COLO829 (cell line): ENCODE measurements around the gene PAPOLA.

Experiments
- DNase-seq: peaks from one replicate; pipeline ENCODE4 v3.0.0; 2012; ENCODE audit warnings: low spot score

Gene PAPOLA

DNA sequence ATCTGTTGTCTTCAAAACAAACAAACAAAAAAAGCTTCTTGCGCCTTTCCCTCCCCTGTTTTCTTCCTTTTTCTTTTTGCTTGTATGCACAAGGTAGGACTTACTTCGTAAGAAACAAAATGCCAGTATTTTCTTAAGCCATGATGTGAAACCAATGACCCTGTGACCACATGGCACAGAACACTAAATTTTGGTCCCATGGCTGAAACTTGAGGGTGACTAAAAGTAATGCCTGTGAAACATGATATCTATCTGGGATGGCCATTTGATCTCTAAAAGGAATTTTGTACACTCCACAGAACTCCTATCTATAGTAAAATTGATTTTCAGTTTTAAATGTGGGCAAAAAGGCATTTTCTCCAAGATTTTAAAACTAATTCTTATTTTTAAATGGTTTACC, 63.6 kb downstream of the PAPOLA start:
- no peak for DNase-seq

DNA sequence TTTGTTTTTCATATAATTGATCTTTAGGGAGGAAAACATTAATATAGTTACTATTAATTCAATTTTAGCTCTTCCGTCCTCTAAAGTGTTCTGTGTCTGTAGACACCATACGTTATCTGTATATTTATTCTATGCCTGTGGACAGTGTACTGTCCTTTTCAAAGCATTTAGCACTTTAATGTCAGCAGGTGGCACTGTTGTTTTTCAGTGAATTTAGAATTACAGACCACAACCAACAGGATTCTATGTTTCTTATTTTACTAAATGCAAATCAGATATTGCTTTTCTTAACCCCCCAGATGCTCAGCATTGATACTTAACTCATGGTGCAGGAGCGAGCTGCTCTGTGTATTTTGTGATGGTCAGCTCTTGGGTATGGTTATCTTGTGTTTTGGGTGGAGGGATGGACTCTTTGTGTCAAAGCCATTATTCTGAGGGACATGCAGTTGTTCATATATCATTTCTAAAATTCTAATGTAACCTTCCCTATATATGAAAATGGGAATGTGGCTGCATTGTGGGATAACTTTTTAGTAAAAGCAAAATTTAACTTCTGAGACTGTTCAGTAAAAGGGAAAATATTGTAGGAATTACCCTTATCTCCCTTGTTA, 65.2 kb downstream of the PAPOLA start:
- DNase-seq = peak; percentile 36

DNA sequence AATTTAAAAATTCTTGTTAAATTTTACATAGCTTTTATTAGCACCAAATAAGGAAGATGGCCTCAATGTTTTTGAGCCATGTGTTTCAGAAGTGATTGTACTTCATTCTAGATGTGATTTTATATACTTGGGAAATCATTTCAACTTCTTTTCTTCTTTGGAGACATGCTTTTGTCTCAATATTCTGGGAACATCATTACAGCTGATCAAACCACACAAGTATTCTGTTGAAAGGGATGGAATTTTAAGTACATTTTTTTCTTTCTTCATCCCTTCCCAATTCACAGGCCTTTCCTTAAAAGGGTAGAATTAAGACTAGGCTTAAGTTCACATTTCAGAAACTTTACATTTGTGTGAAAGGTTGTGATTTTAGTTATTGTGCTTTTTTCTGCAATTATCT, 66.4 kb downstream of the PAPOLA start:
- no peak for DNase-seq

DNA sequence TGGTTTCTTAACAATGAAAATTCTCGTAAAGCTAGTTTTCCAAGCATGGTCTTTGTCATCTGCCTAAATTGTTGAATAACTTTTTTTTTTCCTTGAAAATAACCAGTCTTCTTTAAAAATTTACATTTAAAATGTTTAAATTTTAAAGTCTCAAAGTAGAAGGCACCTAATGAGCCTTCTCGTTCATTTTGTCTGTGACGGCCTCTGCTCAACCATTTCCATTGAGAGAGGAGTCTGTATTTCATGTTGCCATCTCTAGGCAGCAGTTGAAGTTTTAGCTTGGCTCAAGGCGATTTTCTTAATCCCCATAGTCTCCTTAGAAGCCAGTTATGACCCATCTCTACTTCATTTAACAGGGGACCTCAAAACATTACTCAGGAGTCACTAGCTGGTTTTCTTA, 69.1 kb downstream of the PAPOLA start:
- DNase-seq = no peak

DNA sequence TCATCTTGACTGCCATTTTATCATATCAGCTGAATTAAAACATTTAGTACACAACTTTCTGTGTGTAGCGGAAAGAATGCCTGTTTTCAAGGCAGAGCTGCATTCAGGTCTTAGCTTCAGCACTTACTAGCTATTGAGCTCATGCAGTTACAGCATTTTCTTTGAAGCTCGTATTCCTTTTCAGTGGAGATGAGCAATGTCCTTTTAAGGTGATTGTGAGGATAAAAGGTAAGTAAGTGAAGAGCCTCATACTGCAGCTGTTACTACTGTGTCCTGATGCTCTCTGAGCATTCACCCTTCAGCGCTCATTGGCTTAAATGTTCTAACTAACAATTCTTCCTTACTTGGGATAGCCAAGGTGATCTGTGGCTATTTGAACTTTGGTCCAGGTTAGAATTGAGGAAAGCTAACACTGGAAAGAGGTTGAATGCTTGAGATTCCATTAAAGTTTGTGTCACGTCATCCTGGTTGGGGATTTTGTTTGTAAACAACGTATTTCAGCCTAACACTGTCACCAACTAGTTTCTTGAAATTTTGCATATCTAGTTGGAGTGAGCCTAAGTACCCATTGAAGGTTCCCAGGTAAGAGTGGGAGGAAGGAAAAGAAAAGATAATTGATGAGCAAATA, 71.4 kb downstream of the PAPOLA start:
- DNase-seq = no peak

DNA sequence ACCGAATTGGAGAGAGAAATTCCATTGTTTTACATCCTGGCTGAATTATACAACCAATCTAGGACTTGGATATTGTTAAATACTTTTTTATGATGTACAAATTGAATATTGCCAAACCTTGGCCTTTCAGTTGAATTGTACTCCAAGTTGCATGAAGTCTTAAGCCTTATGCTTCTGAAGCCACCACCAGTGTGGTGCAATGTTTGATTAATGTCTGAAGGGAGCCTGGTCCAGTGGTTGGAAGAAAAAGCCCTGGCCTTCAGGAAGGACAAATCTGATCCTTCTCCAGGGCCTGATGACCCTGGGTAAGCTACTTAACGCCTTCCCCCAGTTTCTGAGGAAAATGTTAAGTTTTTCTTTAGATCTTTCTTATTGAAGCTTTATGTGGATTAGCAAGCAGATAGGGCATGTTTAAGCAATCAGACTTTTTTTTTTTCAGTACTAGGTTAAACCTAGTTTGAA, 72.0 kb downstream of the PAPOLA start:
- no peak for DNase-seq

DNA sequence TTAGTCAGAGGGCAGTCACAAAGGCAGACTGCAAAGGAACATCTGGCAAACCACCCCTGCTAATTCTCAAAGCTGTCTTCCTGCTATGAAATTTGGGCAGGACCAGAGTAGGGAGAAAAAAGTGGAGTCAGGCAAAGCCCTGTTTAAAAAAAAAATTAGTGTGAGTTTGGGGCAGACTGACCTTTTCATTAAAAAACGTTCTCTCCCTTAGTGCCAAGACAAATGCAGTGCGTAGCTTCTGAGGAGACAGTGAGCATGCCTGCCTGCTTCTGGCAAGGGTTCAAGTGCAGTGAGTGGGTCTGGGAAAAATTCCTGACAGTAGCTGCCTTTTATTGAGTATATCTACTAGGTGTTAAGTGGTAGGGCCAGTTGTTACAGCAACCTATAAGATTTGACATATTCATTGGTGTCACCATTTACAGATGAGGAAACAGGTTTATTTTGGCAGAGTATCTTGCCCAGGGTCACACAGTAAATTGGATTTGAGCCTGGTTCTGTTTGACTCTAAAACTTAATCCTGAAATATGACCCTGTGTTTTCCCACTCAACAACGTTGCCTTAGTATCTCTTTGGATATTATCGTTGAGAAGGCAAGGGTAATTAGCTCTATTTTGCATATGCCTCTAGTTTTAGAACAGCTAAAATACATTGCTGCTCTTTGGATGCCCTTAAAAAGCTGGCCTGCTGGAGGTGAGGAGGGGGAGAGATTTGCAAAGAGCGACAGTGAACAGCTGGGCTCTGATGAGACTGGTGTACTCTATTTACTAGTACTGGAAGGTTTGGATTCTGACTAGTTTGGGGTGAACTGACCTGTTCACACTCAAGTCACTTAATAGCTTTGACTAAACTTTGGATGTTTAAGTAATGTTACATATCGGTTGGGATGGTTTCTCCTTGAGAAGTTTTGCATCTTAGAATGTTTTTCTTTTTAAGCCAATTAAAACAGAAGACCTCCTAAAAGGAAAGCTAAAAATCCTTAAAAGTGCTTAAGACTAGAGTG, 72.8 kb downstream of the PAPOLA start:
- DNase-seq = no peak

DNA sequence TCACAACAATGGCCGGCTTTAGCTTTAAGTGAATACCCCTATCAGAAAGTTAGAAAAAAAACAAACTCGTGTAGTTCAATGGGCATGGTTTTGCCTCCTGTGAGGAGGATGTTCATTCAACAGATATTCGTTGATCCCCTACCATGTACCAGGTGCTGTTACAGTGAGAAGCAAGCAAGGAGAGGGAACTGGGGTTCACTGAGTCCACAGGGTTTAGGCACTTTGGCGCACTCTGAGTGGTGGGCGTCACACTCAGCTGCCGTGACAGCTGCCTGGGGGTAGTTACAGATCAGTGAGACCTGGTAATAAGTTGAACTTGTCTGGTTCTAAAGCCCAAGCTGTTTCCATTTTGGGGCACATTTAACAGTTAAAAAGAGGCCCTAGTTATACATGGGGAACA, 74.2 kb downstream of the PAPOLA start:
- no peak for DNase-seq

DNA sequence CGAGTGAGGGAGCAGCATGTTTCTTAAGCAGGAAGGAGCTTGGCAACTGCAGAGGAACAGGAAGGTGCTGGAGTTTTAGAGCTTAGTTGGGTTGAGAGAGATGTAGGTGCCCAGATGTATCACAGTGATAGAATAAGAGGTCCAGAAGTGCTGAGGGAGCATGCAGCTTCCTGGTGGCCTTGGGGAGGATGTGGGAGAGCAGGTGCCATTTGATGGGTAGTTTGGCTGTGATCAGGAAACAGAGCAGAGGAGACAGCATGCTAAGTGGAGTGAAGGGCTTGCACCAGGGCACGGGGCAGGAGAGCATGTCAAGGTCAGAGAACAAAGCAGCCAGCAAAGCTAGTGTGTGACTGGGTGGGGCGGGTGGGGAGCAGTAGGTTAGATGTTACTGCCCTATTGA, 74.8 kb downstream of the PAPOLA start:
- no peak for DNase-seq

DNA sequence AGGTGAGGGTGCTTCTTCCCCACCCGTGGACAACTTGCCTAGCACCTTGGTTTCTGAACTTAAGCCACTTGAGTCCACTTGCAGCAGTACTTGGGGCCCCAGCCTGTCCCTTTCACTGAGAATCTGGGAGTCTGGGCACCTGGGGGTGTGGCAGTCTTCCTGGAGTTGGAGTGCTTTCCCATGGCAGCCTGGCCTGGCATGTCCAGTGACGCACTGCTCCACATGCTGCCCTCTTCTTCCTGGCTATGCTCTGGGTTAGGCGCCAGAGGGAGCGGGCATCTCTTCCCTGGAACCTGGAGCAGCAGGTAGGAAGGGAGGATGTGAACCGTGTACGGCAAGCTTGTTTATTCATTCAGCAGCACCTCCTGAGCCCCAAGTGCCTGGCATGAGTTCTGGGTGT, 76.4 kb downstream of the PAPOLA start:
- DNase-seq = no peak

DNA sequence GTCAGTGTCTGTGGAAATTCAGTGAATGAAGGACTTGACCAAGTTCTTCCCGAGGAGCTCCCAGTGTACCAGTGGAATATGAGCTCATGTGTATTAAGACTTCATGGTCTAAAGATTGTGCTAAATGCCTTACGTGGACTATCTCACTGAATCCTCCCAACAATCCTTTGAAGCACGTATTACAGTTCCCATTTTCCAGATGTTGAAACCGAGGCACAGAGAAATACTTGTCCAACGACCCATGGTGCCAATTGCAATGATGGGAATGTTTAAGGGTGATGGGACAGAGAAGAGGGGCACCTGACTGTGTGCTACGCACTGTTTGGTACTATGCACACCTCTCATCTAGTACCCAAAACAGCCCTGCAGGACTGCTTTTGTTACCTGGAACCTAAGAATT, 77.2 kb downstream of the PAPOLA start:
- no peak for DNase-seq

DNA sequence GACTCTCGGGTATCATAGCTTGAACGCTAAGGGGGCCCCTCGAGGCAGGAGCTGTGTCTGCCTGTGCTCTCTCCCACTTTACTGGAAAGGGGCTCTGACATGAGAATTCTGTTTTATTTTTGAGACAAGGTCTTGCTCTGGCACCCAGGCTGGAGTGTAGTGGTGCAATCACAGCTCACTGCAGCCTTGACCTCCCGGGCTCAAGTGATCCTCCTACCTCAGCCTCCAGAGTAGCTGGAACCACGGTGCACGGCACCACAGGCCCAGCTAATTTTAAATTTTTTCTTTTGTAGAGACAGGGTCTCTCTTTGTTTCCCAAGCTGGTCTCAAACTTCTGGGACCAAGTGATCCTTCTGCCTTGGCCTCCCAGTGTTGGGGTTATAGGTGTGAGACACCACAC, 77.7 kb downstream of the PAPOLA start:
- no peak for DNase-seq

DNA sequence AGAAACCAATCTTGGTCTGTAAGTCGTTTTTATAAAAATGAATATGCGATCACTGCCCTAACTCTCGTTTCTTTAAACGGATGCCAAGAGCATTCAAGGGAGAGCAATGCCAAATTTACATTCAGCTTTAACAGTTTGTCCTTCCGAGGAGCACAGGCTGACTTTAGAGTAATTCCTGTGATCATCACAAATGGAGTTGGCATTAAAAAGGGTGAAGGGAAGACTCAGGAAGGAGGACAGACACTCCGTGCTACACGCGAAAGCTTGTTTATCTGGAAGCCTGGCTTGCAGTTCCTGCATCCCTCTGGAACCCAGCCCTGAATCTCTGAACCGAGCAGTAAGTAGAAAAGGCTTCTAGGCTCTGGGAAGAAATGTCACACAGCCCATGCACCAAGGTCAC, 78.4 kb downstream of the PAPOLA start:
- no peak for DNase-seq

DNA sequence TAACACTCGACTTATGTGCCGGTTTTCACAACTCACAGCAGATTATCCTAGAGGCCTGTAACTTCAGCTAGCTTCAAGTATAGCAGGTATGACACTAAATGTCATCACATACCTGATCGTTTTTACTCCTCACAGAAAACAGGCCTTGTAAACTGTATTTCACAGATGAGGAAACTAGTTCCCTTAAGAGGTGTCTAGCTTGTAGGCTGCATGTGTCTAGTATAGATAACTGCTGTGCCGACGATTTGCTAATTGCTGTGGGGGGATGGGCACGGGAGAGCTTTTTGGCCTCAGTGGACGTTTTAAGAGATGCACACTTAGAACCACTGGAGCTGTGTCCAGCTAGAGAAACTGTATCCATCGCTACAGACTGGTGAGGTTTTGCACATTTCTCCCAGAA, 78.8 kb downstream of the PAPOLA start:
- no peak for DNase-seq

DNA sequence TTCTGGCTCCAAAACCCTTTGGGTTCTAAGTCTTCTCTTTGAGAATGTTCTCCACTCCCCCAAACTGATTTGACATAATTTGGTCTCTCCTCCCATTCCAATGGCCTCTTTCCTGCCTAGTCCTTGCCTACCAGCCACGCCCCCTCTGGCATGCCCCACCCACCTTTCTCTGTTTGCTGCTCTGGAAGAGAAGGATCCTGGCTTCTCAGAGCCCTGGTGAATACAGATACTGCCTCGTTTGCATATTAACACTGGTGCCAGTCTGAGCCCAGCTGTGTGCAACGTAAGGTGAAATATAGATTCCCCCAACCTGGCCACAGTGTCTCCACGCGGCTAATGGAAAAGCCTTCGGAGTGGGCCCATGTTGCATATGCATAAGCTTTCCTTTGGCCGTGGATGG, 79.7 kb downstream of the PAPOLA start:
- DNase-seq = no peak

DNA sequence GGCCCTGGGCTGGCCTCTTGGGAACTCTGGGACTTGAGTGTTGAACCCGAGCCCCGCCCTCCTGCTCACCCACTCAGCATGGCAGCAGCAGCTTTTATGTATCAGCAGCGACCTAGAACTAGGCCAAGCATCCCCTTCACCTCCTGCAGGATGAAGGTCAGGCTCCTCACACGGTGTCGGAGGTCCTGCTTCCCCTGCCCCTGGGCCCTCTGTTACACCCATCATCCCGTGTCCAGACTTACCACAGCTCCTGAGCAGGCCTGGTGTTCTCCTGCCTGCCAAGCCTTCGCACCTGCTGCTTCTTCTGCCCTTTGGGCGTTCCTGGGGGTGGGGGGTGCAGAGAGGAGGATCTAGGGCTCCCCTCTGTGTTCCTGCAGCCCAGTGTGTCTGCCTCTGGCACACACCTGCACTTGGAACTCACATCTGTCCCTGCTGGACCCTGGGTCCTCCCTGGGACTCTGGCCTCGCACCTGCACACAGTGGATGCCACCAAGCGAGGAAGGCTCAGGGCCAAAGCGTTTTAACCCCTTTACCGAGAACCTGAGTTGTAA, 80.3 kb downstream of the PAPOLA start:
- DNase-seq = no peak

DNA sequence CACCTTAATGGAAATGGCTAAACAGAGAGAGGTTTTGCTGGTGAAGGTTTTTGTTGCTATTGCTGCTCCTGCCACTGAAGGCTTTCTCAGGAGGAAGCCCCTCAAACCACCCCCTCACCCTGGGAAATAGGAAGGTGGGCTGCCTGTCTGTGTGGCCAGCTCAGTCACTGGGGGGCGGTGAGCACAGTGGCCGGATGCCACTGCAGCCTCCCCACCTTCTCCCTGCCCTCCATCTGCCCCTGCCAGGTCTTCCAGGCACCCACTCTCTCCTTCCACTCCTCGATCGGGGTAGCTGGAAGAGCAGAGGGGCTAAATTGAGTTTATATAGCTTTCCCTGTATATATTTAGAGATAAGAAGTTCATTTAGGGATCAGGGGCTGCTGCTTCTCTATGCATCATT, 80.8 kb downstream of the PAPOLA start:
- no peak for DNase-seq

DNA sequence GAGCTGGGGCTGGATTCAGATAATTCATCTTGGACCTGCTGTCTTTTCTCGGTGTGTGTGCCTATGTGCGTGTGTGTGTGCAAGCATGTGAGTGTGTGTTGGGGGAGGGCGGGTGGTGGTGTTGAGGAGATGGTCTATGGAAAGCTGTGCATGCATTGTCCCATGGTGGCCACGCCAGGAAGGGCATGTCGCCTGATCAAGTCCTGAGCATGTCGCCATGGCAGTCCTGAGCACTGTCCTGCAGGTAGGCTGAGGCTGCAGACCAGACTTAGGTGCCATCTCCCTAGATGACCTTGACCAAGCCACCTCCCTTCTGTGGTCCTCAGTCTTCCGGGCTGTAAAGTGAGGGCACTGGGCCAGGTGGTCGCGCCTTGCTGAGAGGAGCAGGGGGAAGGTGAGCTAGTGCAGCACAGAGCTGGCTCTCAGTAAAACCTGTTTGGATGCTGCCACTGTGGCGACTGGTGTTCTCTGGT, 81.4 kb downstream of the PAPOLA start:
- DNase-seq = no peak

DNA sequence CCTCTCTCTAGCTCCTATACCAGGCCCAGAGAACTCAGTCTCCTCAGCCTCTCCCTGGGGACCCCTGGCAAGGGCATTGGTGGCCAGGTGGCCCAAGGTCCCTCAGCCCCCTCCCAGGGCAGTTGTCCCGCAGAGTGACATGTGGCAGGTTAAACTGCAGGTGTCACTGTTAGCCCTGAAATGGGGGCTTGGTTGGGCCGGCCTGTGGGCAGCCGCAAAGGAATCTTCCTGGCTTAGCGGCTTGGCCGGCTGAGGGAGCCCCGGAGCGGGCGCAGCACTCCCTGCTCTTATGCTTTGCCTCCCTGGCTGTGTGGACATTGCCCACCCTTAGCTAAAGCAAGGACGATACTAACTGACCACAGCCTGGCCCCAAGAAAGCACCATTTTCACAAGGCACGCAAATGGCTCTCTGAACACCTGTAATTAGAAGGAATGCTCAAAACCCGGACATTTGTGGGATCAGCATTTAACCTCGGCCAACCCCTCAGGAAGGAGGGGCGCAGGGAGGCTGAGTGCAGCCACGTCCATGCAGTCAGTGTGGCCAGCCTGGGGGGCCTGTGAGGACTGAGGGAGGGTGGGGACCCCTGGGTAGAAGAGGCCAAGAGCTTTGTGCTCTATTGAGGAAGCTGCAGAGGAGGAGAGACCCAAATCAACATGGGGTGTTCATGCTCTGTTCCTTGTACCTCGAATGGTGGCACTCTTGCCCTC, 82.2 kb downstream of the PAPOLA start:
- DNase-seq = peak; percentile 9

DNA sequence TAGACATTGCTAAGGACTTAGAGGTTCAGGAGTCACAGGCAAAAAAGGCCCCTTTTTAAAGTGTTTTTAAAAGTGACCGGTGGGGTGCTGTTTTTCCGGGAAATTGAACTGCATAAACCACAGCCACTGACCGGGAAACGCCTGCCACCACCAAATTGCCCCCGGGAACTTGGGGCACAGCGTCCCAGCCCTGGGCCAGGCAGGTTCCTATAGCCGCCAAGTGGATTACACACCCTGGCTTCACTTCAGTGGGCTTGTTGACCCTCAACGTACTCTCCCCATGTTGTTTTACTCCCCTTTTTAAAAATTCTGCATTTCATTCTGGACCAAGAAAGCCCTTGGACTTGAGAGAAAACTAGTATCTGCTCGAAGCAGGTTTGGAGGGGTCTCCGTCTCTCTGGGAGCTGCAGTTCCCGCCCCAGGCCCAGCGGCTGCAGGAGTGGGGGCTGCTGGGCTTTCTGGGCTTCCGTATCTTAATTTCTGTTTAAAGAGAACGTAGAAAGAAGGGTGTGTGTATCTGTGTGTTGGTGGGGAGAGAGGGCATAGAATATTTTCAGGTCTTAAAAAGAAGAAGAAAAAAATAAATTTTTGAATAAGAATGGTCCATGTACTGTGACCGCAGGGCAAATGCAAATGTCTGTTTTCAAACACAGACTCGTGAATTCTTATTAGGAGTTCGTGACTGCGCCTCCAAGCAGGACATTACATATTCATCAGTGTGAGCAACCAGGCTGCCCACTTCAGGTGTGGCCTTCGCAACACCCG, 82.9 kb downstream of the PAPOLA start:
- no peak for DNase-seq

DNA sequence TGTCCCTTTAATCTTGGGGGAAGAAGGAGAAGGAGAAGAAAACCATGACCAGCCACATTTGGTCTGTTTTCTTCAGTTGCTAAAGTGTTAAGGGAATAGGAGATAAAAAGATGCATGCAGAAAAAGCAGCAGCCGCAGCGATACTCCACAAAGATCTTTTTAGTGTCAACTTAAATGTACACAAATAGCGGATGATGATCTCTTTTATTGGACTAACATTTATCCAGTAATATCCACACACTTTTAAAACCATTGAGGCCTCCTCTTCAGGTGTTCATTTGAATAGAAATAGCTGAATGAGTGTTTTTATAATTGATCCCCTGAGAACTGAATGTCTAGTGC, 83.5 kb downstream of the PAPOLA start:
- DNase-seq = no peak
